OCI-LY7 (cell line): ENCODE data around the gene PEX5L.

Source experiments
- CTCF ChIP-seq: fragments of 200-600 bp; sonication (generic); conservative IDR thresholded peaks from 2 replicates; pipeline ENCODE4 v1.5.1; 2014; ENCODE audit warnings: mild to moderate bottlenecking, antibody characterized with exemption, low read length, moderate library complexity, mixed read lengths
- EZH2phosphoT487 ChIP-seq: fragments of 200-600 bp; sonication (generic); IDR thresholded peaks from 2 replicates; pipeline ENCODE4 v1.6.1; 2018; ENCODE audit warnings: low read depth, borderline replicate concordance, mild to moderate bottlenecking, mixed run types, antibody characterized with exemption, low read length, moderate library complexity, mixed read lengths

GRCh38 chr3:179788996-179789395, 247.7 kb downstream of the PEX5L start:
- TF ChIP-seq CTCF, result no peak
- TF ChIP-seq EZH2phosphoT487, result no peak
